H1 (cell line): Measurements from ENCODE around the gene RNF123.

Experiments
- CBX5 ChIP-seq: fragments of 300-800, 300-1000 bp; sonication (generic); IDR thresholded peaks from 2 replicates; pipeline ENCODE4 v1.7.1; 2016; ENCODE audit warnings: antibody characterized with exemption, low read length, low read depth
- CEBPB ChIP-seq: IDR thresholded peaks from 2 replicates; pipeline ENCODE4 v1.6.1; 2012; ENCODE audit warnings: low read depth, low read length
- CREB1 ChIP-seq: IDR thresholded peaks from 2 replicates; pipeline ENCODE4 v1.6.1; 2012; ENCODE audit warnings: inconsistent platforms
- CTCF ChIP-seq, 3 experiments: IDR thresholded peaks; 1 replicate in 2 of 3; 2 replicates in 1 of 3; pipeline versions ENCODE4 v1.5.1 to v1.6.1; 2011; ENCODE audit warnings: low read length in 3 of 3, mild to moderate bottlenecking in 3 of 3, inconsistent platforms in 2 of 3, low read depth in 1 of 3, moderate library complexity in 1 of 3; ENCODE audit not compliant: insufficient read depth in 1 of 3; ENCODE audit errors: control extremely low read depth in 1 of 3
- EGR1 ChIP-seq: IDR thresholded peaks from 2 replicates; pipeline ENCODE4 v1.6.1; 2011; ENCODE audit warnings: low read depth, low read length, borderline replicate concordance
- EZH2 ChIP-seq: fragments of 200-600 bp; sonication (generic); IDR thresholded peaks from 2 replicates; pipeline ENCODE4 v1.7.1; 2012; ENCODE audit warnings: low read depth, mild to moderate bottlenecking, moderate library complexity, low read length, inconsistent platforms; ENCODE audit not compliant: severe bottlenecking
- POLR2A ChIP-seq, 2 experiments: IDR thresholded peaks; 1 replicate in 1 of 2; 2 replicates in 1 of 2; pipeline ENCODE4 v1.6.1; 2011; ENCODE audit warnings: low read depth in 2 of 2, low read length in 2 of 2, mild to moderate bottlenecking in 2 of 2; ENCODE audit errors: control extremely low read depth in 1 of 2
- SP1 ChIP-seq: IDR thresholded peaks from 2 replicates; pipeline ENCODE4 v1.6.1; 2011; ENCODE audit warnings: low read depth, low read length

GRCh38 chr3:49669352-49669751 lies 20.0 kb upstream of the RNF123 start:
- TF ChIP-seq CBX5 (no peak), CEBPB (no peak), CREB1 (no peak), CTCF (IDR thresholded peaks at IDR 0.05; ENCODE audit: control extremely low read depth in 1 of 3, insufficient read depth in 1 of 3, low read depth in 1 of 3, low read length in 3 of 3) (no peak), POLR2A (IDR thresholded peaks at IDR 0.05; ENCODE audit: control extremely low read depth in 1 of 2, low read depth in 2 of 2, low read length in 2 of 2) (no peak), EZH2 (no peak), EGR1 (no peak), SP1 (no peak)
